Lower leg skin (tissue), 4 donors: Measurements from ENCODE around the gene ZNF641. TPM values are rescaled to one million over a fixed set of nuclear protein-coding genes. Genes with fewer than 3 reads are reported as not detected.

ENCODE experiments used
- DNase-seq, 2 donors: peaks; one replicate each; pipeline ENCODE4 v3.0.0-alpha.2; 2019; ENCODE audit warnings: low spot score in 2 of 2
- H3K4me3 ChIP-seq: fragments of 200-600 bp; sonication (generic); 2 replicates; pipeline ENCODE4 v1.5.1; 2017; ENCODE audit warnings: mild to moderate bottlenecking, low read depth; ENCODE audit not compliant: poor library complexity, severe bottlenecking
- POLR2A ChIP-seq, 2 donors: fragments of 450-650 bp; IDR thresholded peaks; one replicate each; pipeline ENCODE4 v1.6.1; 2016 to 2017; ENCODE audit warnings: antibody characterized with exemption in 2 of 2, mild to moderate bottlenecking in 1 of 2, moderate library complexity in 1 of 2
- WGBS, 2 donors: methylation state at CpG; one replicate each; pipeline ENCODE4 v1.1.5; 2018; 5-methylcytosine and 5-hydroxymethylcytosine counted together
- intact Hi-C: fragments of 100-400 bp; cut with DNase I; formaldehyde crosslinking; loops from one replicate; pipeline ENCODE4 v1.15.0; 2023; ENCODE audit warnings: low total_unique reads
- total RNA-seq, 4 donors: library from RNA; depleted of rRNA; stranded (reverse); fragments of >200 nt; gene quantifications; one replicate each; pipeline ENCODE4 v1.1.0, GENCODE V29; 2016
- TF ChIP-seq, protein P1 (sequence below), 3 donors: fragments of 450-650 bp; IDR thresholded peaks; one replicate each; pipeline ENCODE4 v1.5.1; 2016; ENCODE audit warnings: antibody characterized with exemption in 3 of 3, mild to moderate bottlenecking in 3 of 3, moderate library complexity in 2 of 3

The ZNF641 gene
- total RNA-seq, 4 donors from 2014 or later = 7.8 to 14.1 (median 12.1) TPM

DNA sequence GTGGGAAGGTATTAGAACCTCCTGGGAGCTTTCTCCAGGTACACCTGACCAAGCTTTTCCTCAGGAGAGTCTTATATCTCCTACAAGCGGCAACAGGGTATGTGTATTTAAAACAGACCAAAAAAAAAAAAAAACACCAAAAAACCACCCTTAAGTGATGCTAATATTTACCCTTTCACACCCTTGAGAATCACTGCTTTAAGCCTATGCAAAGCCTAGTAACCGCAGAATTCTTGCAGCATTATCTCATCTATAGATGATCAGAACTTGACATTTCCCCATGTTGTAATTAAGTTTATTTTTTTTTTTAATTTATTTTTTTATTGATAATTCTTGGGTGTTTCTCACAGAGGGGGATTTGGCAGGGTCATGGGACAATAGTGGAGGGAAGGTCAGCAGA lies 19.3 kb downstream of the ZNF641 start:
- 95 to 96% methylated on average over 2 of the region's 2 CpGs for WGBS, 2 donors
- intact Hi-C loops = no loop called here
- no peak for TF ChIP-seq POLR2A (IDR thresholded peaks at IDR 0.05)
- TF ChIP-seq, protein P1, sequence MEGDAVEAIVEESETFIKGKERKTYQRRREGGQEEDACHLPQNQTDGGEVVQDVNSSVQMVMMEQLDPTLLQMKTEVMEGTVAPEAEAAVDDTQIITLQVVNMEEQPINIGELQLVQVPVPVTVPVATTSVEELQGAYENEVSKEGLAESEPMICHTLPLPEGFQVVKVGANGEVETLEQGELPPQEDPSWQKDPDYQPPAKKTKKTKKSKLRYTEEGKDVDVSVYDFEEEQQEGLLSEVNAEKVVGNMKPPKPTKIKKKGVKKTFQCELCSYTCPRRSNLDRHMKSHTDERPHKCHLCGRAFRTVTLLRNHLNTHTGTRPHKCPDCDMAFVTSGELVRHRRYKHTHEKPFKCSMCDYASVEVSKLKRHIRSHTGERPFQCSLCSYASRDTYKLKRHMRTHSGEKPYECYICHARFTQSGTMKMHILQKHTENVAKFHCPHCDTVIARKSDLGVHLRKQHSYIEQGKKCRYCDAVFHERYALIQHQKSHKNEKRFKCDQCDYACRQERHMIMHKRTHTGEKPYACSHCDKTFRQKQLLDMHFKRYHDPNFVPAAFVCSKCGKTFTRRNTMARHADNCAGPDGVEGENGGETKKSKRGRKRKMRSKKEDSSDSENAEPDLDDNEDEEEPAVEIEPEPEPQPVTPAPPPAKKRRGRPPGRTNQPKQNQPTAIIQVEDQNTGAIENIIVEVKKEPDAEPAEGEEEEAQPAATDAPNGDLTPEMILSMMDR (IDR thresholded peaks at IDR 0.05) = no peak

DNA sequence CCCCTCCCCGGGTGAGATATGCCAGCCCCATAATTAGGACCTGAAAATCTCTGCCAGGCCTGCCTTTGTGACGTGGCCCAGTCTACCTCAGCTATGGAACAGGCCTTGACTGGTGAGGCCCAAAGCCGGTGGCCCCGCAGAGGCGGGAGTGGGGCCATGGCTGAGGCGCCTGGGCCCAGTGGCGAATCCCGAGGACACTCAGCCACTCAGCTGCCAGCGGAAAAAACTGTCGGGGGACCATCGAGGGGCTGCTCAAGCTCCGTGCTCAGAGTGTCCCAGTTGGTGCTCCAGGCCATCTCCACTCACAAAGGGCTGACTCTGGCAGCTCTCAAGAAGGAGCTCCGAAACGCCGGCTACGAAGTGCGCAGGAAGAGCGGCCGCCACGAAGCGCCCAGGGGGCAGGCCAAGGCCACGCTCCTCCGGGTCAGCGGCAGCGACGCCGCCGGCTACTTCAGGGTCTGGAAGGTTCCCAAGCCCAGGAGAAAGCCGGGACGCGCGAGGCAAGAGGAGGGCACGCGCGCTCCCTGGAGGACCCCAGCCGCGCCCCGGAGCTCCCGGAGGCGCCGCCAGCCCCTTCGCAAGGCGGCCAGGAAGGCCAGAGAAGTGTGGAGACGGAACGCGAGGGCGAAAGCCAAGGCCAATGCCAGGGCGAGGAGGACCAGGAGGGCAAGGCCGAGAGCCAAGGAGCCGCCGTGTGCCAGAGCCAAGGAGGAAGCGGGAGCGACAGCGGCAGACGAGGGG lies 21.4 kb downstream of the ZNF641 start:
- WGBS, 2 donors = 88 to 90% methylated on average over 52 to 55 of the region's 55 CpGs
- no peak for TF ChIP-seq POLR2A (IDR thresholded peaks at IDR 0.05)
- TF ChIP-seq, protein P1 (IDR thresholded peaks at IDR 0.05) = no peak
- no peak overlapping the region for H3K4me3 ChIP-seq
- intact Hi-C loops = no loop called here
- no peak for DNase-seq

More for the DNA sequence above, 19.3 kb downstream of the ZNF641 start:
- no peak for DNase-seq
- no peak overlapping the region for H3K4me3 ChIP-seq

DNA sequence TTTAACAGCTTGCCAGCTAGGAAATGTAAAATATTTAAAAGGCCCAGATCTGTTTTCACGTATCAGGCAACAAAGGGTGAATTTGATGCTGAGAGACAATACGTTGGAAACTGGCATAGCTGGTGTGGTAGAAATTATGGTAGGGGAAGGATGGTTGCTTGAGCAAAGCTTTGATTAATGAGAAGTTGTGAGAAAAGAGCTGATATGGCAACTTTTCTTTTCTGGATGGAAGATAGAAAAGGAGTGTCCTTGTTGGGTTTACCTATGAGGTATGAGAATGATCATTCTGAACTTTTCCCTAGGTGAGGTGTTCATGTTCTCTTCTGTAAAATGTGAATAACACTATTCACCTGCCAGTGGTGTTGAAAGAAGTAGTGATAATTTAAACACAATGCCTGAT lies 34.2 kb downstream of the ZNF641 start:
- 80 to 82% methylated on average over 2 of the region's 2 CpGs for WGBS, 2 donors
- no peak overlapping the region for H3K4me3 ChIP-seq
- DNase-seq = no peak
- no peak for TF ChIP-seq POLR2A (IDR thresholded peaks at IDR 0.05)
- TF ChIP-seq, protein P1 (IDR thresholded peaks at IDR 0.05) = no peak
- intact Hi-C loops = no loop called here

DNA sequence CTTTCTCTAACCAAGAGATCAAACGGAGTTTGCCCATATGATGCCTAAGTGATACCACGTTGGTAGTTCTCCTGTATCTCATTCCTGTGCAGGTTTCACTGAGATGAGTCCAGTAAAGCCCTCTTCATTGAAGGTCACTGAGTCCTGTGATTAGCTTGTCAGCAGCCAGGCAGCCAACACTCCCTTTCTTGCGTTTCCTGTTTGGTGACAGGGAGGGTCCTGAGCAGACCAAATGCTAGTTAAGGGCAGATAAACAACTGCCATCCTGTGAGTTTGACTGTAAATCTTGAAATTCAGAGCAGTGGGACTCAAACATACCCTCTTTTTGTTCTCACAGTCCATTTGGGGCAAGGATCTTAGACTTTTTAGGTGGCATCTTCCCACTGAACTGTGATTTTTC lies 39.4 kb downstream of the ZNF641 start:
- intact Hi-C loops = no loop called here
- WGBS, 2 donors = 43 to 48% methylated on average over 3 of the region's 3 CpGs
- H3K4me3 ChIP-seq = no peak overlapping the region
- no peak for DNase-seq
- no peak for TF ChIP-seq POLR2A (IDR thresholded peaks at IDR 0.05)

DNA sequence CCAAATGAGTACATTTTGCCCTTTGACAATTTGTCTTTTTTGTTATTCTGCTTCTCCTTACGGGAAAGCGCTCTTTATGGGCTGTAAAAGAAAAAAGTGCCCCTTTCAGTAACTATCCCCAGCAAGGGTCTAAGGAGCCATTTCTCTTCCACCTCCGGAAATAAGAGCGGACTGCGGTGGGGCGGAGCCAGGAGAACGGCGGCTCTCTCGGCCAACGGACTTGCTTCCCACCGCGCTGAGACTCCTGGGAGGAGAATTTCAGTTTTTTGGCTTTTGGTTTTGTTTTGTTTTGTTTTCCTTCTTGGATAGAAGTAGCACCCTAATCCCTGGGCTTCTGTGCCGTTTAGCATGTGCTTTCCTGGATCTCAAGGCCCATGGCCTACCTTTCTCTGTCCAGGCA lies 43.5 kb downstream of the ZNF641 start:
- WGBS, 2 donors = 95 to 96% methylated on average over 13 of the region's 13 CpGs
- no peak for TF ChIP-seq POLR2A (IDR thresholded peaks at IDR 0.05)
- TF ChIP-seq, protein P1 (IDR thresholded peaks at IDR 0.05) = no peak

DNA sequence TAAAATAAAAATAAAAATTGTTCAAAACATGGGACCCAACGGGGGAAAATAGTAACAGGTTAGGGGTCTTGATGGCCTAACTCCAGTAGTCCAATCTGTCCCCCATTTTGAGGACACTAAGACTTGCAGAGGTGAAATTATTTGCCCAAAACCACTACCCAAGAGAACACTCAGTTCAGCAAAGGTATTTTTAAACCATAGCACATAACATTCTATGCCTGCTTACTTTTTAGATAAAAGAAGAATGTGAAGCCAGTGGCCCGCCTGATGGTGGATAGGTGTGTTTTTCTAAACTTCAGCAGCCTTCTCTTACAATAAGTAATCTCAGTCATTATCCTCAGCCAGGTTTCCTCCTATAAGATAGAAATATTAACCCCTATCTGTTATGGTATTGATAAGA lies 45.5 kb downstream of the ZNF641 start:
- intact Hi-C loops = no loop called here
- no peak for DNase-seq
- no peak overlapping the region for H3K4me3 ChIP-seq
- 95 to 96% methylated on average over 2 of the region's 2 CpGs for WGBS, 2 donors
- no peak for TF ChIP-seq POLR2A (IDR thresholded peaks at IDR 0.05)
- TF ChIP-seq, protein P1 (IDR thresholded peaks at IDR 0.05) = no peak

More for the DNA sequence above, 43.5 kb downstream of the ZNF641 start:
- DNase-seq = no peak
- H3K4me3 ChIP-seq = no peak overlapping the region
- intact Hi-C loops = no loop called here
